ENCODE measurements around the gene GNAI2. TPM values are rescaled to one million over a fixed set of nuclear protein-coding genes. Genes with fewer than 3 reads are reported as not detected.

The GNAI2 gene
- total and polyA plus RNA-seq, 2 donors (not counting 3 experiments of a cell fraction or from before 2014, with no cell fraction given): 767 to 1,875 TPM

DNA sequence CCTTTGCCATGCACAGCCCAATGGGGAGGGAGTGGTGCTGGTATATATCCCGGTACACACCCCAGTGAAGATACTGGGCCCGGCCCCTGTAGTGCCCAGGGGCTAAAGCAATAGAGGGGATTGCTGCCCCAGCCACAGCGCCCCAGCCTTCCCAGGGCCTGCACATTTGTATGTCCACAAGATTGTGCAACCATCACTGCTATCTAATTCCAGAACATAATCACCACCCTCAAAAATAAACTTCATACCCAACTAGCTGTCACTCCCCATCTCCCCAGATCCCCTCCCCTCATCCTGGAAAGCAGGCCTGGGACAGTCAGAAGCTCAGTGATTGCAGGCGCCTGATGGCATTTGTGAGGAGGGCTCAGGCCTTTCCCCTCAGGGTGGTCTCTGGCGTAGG is 13.5 kb downstream of the GNAI2 start:
- no peak overlapping the region for H3K9ac ChIP-seq (replicated peaks; ENCODE audit: extremely low read depth, insufficient read depth, low read length)
- H3K9me3 ChIP-seq (replicated peaks; ENCODE audit: control insufficient read depth, insufficient read depth, low read length): no peaks in the 10 kb centered on the region
- dilution Hi-C loops (cut with MboI; ENCODE audit: extremely low pct_ligation_motif_present, low sequenced_read_pairs) (no loop called here), intact Hi-C loops (cut with micrococcal nuclease) (no loop called here)
- CTCF ChIA-PET: interaction anchor here (1.0 to 3.7 kb wide), 6 partner anchors 10 to 72 kb away, joined by 3 to 134 read pairs (median 12); partner anchors contain the start of gene GNAI2
- no peak overlapping the region for H3K27ac ChIP-seq (ENCODE audit: insufficient read depth, low read depth, low read length)
- H3K27me3 ChIP-seq (ENCODE audit: control insufficient read depth in 2 of 2, insufficient read depth in 2 of 2, low read length in 2 of 2): no peaks in the 10 kb centered on the region
- POLR2A ChIA-PET: interaction anchor here (1.3 kb wide), 1 partner anchor 14 kb away, joined by 3 read pairs; no protein-coding TSS in a partner anchor
- no peak for FAIRE-seq
- no peak overlapping the region for H3K4me3 ChIP-seq (replicated peaks in 1 of 3; ENCODE audit: insufficient read depth in 1 of 3, low read depth in 1 of 3, low read length in 3 of 3)
- peaks cover 87% of the 10 kb centered on the region for H3K4me1 ChIP-seq (ENCODE audit: control insufficient read depth, extremely low read depth, insufficient read depth, low read length)
- H3K9me1 ChIP-seq (replicated peaks; ENCODE audit: control insufficient read depth, extremely low read depth, insufficient read depth, low read length): no peaks in the 10 kb centered on the region
- peaks cover 6 to 44% of the 10 kb centered on the region in 2 experiments for H3K36me3 ChIP-seq (ENCODE audit: control insufficient read depth in 2 of 2, extremely low read depth in 1 of 2, insufficient read depth in 2 of 2, low read length in 2 of 2)
- TF ChIP-seq, protein P1, sequence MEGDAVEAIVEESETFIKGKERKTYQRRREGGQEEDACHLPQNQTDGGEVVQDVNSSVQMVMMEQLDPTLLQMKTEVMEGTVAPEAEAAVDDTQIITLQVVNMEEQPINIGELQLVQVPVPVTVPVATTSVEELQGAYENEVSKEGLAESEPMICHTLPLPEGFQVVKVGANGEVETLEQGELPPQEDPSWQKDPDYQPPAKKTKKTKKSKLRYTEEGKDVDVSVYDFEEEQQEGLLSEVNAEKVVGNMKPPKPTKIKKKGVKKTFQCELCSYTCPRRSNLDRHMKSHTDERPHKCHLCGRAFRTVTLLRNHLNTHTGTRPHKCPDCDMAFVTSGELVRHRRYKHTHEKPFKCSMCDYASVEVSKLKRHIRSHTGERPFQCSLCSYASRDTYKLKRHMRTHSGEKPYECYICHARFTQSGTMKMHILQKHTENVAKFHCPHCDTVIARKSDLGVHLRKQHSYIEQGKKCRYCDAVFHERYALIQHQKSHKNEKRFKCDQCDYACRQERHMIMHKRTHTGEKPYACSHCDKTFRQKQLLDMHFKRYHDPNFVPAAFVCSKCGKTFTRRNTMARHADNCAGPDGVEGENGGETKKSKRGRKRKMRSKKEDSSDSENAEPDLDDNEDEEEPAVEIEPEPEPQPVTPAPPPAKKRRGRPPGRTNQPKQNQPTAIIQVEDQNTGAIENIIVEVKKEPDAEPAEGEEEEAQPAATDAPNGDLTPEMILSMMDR (IDR thresholded peaks at IDR 0.05; ENCODE audit: extremely low read depth in 1 of 2, insufficient read depth in 1 of 2, low read depth in 1 of 2, low read length in 2 of 2): no peak
- no peak for TF ChIP-seq POLR2A (IDR thresholded peaks at IDR 0.05; ENCODE audit: low read depth, low read length)
- TF ChIP-seq POLR2AphosphoS5 (IDR thresholded peaks at IDR 0.05; ENCODE audit: insufficient read depth, low read depth, low read length): no peak
- no peak for TF ChIP-seq JUN (IDR thresholded peaks at IDR 0.05; ENCODE audit: borderline replicate concordance, insufficient read depth, insufficient read length, low read depth)
- TF ChIP-seq FOS (IDR thresholded peaks at IDR 0.05; ENCODE audit: borderline replicate concordance, insufficient read depth, low read length): no peak
- no peak for TF ChIP-seq EZH2 (IDR thresholded peaks at IDR 0.05; ENCODE audit: borderline replicate concordance, low read depth, low read length, severe bottlenecking)
- H3K79me2 ChIP-seq (ENCODE audit: control insufficient read depth, insufficient read depth, low read length): peaks cover 88% of the 10 kb centered on the region
- H2AFZ ChIP-seq (ENCODE audit: low read depth, low read length): no peak overlapping the region
- no peak overlapping the region for H3K4me2 ChIP-seq (ENCODE audit: insufficient read depth, low read length)
- BruUV-seq (replicated peaks): no TSS peak
- no peak for DNase-seq (ENCODE audit: low read depth, low spot score)
- H4K20me1 ChIP-seq (replicated peaks; ENCODE audit: control insufficient read depth, extremely low read depth, insufficient read depth, low read length): no peaks in the 10 kb centered on the region

Measured in endothelial cell of umbilical vein (primary cell).